A549 (cell line): ENCODE data around the gene PES1. TPM values are rescaled to one million over a fixed set of nuclear protein-coding genes. Genes with fewer than 3 reads are reported as not detected.

Experiments
- ATAC-seq, 2 experiments: fragments of 200-7000 bp in 1 of 2; fragments of >200 bp in 1 of 2; cut with Nextera tagmentation in 1 of 2; cut with Tn5 transposase in 1 of 2; 3 replicates each; pipeline versions ENCODE4 v1.8.0 to v1.9.1; 2018 to 2020; ENCODE audit warnings: mild to moderate bottlenecking in 1 of 2, moderate library complexity in 1 of 2
- CTCF ChIA-PET: fragments of 300-600 bp; sonication (Branson Sonifier 250); formaldehyde crosslinking; extraction: SDS; loops from one replicate; lab custom pipeline; 2021; ENCODE audit warnings: antibody characterized with exemption, inconsistent platforms; lab: Yijun Ruan, JAX
- POLR2A ChIA-PET: fragments of 350-600 bp; formaldehyde crosslinking; extraction: SDS; loops from one replicate; lab custom pipeline; 2021; ENCODE audit warnings: antibody characterized with exemption, inconsistent platforms; lab: Yijun Ruan, JAX
- DNase-seq, 2 experiments: peaks; one replicate each; pipeline versions ENCODE4 v3.0.0 to v3.0.0-alpha.2; 2011 to 2016; ENCODE audit warnings: low read depth in 1 of 2, low spot score in 1 of 2
- FAIRE-seq: peaks from 2 replicates; lab custom pipeline; 2011; peaks lifted over from hg19 to GRCh38; lab: Jason Lieb, UNC
- H3K27ac ChIP-seq, 2 experiments: fragments of >200 bp; sonication (Bioruptor Twin); formaldehyde crosslinking; 3 replicates each; pipeline ENCODE4 v1.5.1; 2016 to 2017
- H3K4me1 ChIP-seq: fragments of >200 bp; sonication (Bioruptor Twin); formaldehyde crosslinking; 3 replicates; pipeline ENCODE4 v1.6.1; 2016
- H3K4me2 ChIP-seq: fragments of >200 bp; sonication (Bioruptor Twin); formaldehyde crosslinking; 3 replicates; pipeline ENCODE4 v1.6.1; 2016
- H3K4me3 ChIP-seq: fragments of >200 bp; sonication (Bioruptor Twin); formaldehyde crosslinking; 3 replicates; pipeline ENCODE4 v1.5.1; 2016
- H3K9me3 ChIP-seq: fragments of >200 bp; sonication (Bioruptor Twin); formaldehyde crosslinking; 3 replicates; pipeline ENCODE4 v1.6.1; 2016
- ATOH8 ChIP-seq: fragments of 250-450 bp; sonication (Bioruptor Pico); IDR thresholded peaks from 2 replicates; pipeline ENCODE4 v1.5.0; 2020; ENCODE audit warnings: low read depth, mild to moderate bottlenecking, moderate library complexity
- CBX2 ChIP-seq: fragments of 200-600 bp; sonication (generic); IDR thresholded peaks from 2 replicates; pipeline ENCODE4 v1.6.1; 2016; ENCODE audit warnings: low read depth, mild to moderate bottlenecking, borderline replicate concordance
- CEBPB ChIP-seq, 2 experiments: fragments of >200 bp in 1 of 2; sonication (Bioruptor Twin) in 1 of 2; formaldehyde crosslinking in 1 of 2; IDR thresholded peaks; 2 replicates each; pipeline ENCODE4 v1.6.1; 2012 to 2016
- CTCF ChIP-seq: fragments of >200 bp; sonication (Bioruptor Twin); formaldehyde crosslinking; IDR thresholded peaks from 3 replicates; pipeline ENCODE4 v1.5.1; 2016
- E2F6 ChIP-seq: IDR thresholded peaks from 2 replicates; pipeline ENCODE4 v1.6.1; 2012; ENCODE audit warnings: low read depth, borderline replicate concordance
- EHMT2 ChIP-seq: fragments of 200-600 bp; sonication (generic); IDR thresholded peaks from 2 replicates; pipeline ENCODE4 v1.6.1; 2016; ENCODE audit warnings: antibody characterized with exemption, low read depth, mild to moderate bottlenecking, moderate library complexity
- FOSL2 ChIP-seq, 2 experiments: fragments of 450-650 bp in 1 of 2; fragments of >200 bp in 1 of 2; sonication (Bioruptor Twin) in 1 of 2; formaldehyde crosslinking; IDR thresholded peaks; 2 replicates each; pipeline versions ENCODE4 v1.5.0 to v1.6.1; 2016 to 2020; ENCODE audit warnings: mild to moderate bottlenecking in 1 of 2, moderate library complexity in 1 of 2
- GATA3 ChIP-seq: IDR thresholded peaks from 2 replicates; pipeline ENCODE4 v1.6.1; 2012; ENCODE audit warnings: borderline replicate concordance
- HMGXB4 ChIP-seq: fragments of 250-450 bp; sonication (Bioruptor Pico); IDR thresholded peaks from 2 replicates; pipeline ENCODE4 v1.5.0; 2021; ENCODE audit warnings: mild to moderate bottlenecking, moderate library complexity, borderline replicate concordance
- HOXA7 ChIP-seq: fragments of 250-450 bp; sonication (Bioruptor Pico); IDR thresholded peaks from 2 replicates; pipeline ENCODE4 v1.5.0; 2020; ENCODE audit warnings: mild to moderate bottlenecking, moderate library complexity
- HOXB5 ChIP-seq: fragments of 250-450 bp; sonication (Bioruptor Pico); IDR thresholded peaks from 2 replicates; pipeline ENCODE4 v1.5.0; 2020; ENCODE audit warnings: mild to moderate bottlenecking, moderate library complexity
- JUN ChIP-seq, 2 experiments: fragments of >200 bp; sonication (Bioruptor Twin); formaldehyde crosslinking; IDR thresholded peaks; 2 replicates in 1 of 2; 3 replicates in 1 of 2; pipeline ENCODE4 v1.6.1; 2016 to 2017
- PHF8 ChIP-seq: fragments of 200-600 bp; sonication (generic); IDR thresholded peaks from 2 replicates; pipeline ENCODE4 v1.6.1; 2016; ENCODE audit warnings: low read depth, mild to moderate bottlenecking, antibody characterized with exemption, moderate library complexity, borderline replicate concordance
- RARB ChIP-seq: fragments of 250-450 bp; sonication (Bioruptor Pico); IDR thresholded peaks from 2 replicates; pipeline ENCODE4 v1.8.0; 2021; ENCODE audit warnings: mild to moderate bottlenecking, moderate library complexity
- RFX5 ChIP-seq: fragments of 450-650 bp; IDR thresholded peaks from 2 replicates; pipeline ENCODE4 v1.7.1; 2014; ENCODE audit warnings: antibody characterized with exemption, mild to moderate bottlenecking, moderate library complexity
- RNF2 ChIP-seq: fragments of 200-600 bp; sonication (generic); IDR thresholded peaks from 2 replicates; pipeline ENCODE4 v1.6.1; 2016; ENCODE audit warnings: low read depth, mild to moderate bottlenecking, antibody characterized with exemption, moderate library complexity, borderline replicate concordance
- SREBF2 ChIP-seq: fragments of 450-650 bp; IDR thresholded peaks from 2 replicates; pipeline ENCODE4 v1.6.1; 2014; ENCODE audit warnings: mild to moderate bottlenecking, moderate library complexity
- USF2 ChIP-seq: fragments of 450-650 bp; IDR thresholded peaks from 2 replicates; pipeline ENCODE4 v1.6.1; 2014; ENCODE audit warnings: antibody characterized with exemption
- ZC3H11A ChIP-seq: fragments of 450-650 bp; IDR thresholded peaks from 2 replicates; pipeline ENCODE4 v1.6.1; 2014; ENCODE audit warnings: antibody characterized with exemption, mild to moderate bottlenecking
- WGBS: methylation state at CpG from one replicate; pipeline ENCODE4 v1.1.6; 2017; ENCODE audit errors: missing lambda C conversion rate; 5-methylcytosine and 5-hydroxymethylcytosine counted together
- polyA plus RNA-seq, 4 experiments: library from polyadenylated mRNA; depleted of rRNA in 3 of 4; stranded (reverse); fragments of >200 nt; fragmentation: RNase III in 1 of 4; extraction: RNeasy Plus Mini Kit Qiagen cat#74134 plus additional on column Dnase treatment in 1 of 4; gene quantifications; 2 replicates in 3 of 4; 3 replicates in 1 of 4; pipeline ENCODE4 v1.2.3, GENCODE V29; 2011 to 2017
- TF ChIP-seq, protein P1 (sequence below): IDR thresholded peaks from 2 replicates; pipeline ENCODE4 v1.6.1; 2012

PES1 gene
- polyA plus RNA-seq, 2 of the 4 experiments (the other 2 are of a cell fraction) = 107 to 111 TPM

DNA sequence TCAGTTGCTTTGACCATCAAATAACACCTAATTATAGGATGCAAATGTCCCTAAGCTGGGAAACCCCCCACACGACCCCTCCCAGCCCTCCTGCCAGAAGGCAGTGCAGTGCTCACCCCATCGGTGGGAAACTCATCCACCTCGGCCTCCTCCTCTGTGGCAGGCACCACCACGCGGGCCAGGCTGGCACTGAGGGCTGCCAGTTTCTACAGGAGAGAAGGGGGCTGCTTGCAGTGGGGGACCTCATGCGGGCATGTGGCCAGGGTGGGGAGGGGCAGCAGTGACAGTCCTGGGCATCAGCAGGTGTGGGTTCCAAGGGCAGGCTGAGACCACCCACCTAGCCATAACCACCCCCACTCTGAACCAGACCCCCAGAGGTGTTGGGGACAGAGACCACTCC lies 10.8 kb downstream of the PES1 start (continued):
- TF ChIP-seq USF2 (no peak), RARB (CRISPR knock-in tag) (no peak), GATA3 (no peak), JUN (IDR thresholded peaks at IDR 0.05) (no peak), CEBPB (IDR thresholded peaks at IDR 0.05) (no peak), RNF2 (no peak)

- FAIRE-seq (no peak), ATAC-seq (no peak), DNase-seq (no peak)
- Histone ChIP-seq H3K4me2 (no peak overlapping the region), H3K4me3 (no peak overlapping the region), H3K9me3 (no peaks in the 10 kb centered on the region), H3K27ac (no peak overlapping the region), H3K4me1 (peaks cover 13% of the 10 kb centered on the region)
- 96% methylated on average over 11 of the region's 12 CpGs for WGBS
- TF ChIP-seq SREBF2 = no peak
- TF ChIP-seq CBX2 = no peak
- no peak for TF ChIP-seq E2F6
- no peak for TF ChIP-seq CTCF
- no peak for TF ChIP-seq RFX5
- TF ChIP-seq RARB (CRISPR knock-in tag) = no peak
- TF ChIP-seq, protein P1, sequence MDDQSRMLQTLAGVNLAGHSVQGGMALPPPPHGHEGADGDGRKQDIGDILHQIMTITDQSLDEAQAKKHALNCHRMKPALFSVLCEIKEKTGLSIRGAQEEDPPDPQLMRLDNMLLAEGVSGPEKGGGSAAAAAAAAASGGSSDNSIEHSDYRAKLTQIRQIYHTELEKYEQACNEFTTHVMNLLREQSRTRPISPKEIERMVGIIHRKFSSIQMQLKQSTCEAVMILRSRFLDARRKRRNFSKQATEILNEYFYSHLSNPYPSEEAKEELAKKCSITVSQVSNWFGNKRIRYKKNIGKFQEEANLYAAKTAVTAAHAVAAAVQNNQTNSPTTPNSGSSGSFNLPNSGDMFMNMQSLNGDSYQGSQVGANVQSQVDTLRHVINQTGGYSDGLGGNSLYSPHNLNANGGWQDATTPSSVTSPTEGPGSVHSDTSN = no peak
- TF ChIP-seq HOXB5 (CRISPR knock-in tag) = no peak
- no peak for TF ChIP-seq ATOH8
- no peak for TF ChIP-seq ZC3H11A
- TF ChIP-seq PHF8 = no peak
- TF ChIP-seq HMGXB4 (CRISPR knock-in tag) = no peak
- TF ChIP-seq FOSL2 (IDR thresholded peaks at IDR 0.05) = no peak
- no peak for TF ChIP-seq FOSL2 (CRISPR knock-in tag; IDR thresholded peaks at IDR 0.05)
- no peak for TF ChIP-seq EHMT2
- TF ChIP-seq HOXA7 (CRISPR knock-in tag) = no peak
- ChIA-PET POLR2A (no interaction called here), CTCF (interaction anchor here (1.4 to 1.5 kb wide), 2 partner anchors 13 to 17 kb away, joined by 3 to 4 read pairs; no protein-coding TSS in a partner anchor)
These were observed 13.2 kb downstream of the PES1 start for GRCh38 chr22:30578481-30578880.
